ENCODE measurements around the gene EIF4E2. TPM values are rescaled to one million over a fixed set of nuclear protein-coding genes. Genes with fewer than 3 reads are reported as not detected.

Gene EIF4E2
- total RNA-seq, 3 donors from 2014 or later (not counting 1 experiment from before 2014, with no cell fraction given): 62.2 to 67.6 (median 63.5) TPM

DNA sequence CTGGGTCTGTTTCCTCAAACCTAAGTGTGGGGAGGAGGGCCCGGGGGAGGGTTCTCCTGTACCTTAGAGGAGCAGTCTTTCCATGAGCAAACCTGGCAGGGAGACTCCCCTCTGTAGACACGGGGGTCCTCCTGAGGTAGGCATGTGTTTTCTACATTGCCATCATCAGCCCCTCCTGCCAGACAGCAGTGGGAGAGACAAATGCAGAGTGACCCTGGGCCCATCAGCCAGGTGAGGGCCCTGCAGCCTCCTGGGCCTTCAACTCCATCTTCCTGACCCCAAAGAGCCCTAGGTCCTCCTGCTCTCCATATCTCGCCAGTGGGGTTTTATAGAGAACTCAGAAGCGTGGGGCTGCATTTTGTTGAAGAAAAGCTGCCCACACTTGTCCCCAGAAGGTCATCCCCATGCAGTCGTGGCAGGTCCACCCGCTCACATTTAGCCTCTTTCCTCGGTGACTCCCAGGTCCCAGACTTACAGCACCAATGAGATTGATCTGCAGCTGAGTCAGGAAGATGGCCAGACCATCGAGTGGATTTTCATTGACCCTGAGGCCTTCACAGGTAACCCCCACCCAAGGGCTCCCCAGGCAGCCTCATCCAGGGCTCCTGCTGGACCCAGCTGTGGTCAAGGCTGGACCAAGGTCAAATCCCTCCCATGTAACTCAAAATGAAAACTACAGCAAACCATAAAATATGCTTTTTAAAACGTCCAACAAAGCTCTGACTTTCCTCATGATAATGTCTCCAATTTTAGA is 8.4 kb upstream of the EIF4E2 start:
- no peak overlapping the region for H3K27ac ChIP-seq (ENCODE audit: low read length)
- TF ChIP-seq, protein P1, sequence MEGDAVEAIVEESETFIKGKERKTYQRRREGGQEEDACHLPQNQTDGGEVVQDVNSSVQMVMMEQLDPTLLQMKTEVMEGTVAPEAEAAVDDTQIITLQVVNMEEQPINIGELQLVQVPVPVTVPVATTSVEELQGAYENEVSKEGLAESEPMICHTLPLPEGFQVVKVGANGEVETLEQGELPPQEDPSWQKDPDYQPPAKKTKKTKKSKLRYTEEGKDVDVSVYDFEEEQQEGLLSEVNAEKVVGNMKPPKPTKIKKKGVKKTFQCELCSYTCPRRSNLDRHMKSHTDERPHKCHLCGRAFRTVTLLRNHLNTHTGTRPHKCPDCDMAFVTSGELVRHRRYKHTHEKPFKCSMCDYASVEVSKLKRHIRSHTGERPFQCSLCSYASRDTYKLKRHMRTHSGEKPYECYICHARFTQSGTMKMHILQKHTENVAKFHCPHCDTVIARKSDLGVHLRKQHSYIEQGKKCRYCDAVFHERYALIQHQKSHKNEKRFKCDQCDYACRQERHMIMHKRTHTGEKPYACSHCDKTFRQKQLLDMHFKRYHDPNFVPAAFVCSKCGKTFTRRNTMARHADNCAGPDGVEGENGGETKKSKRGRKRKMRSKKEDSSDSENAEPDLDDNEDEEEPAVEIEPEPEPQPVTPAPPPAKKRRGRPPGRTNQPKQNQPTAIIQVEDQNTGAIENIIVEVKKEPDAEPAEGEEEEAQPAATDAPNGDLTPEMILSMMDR (IDR thresholded peaks at IDR 0.05): no peak
- no peak overlapping the region for H3K4me3 ChIP-seq (ENCODE audit: low read length)
- Mint-ChIP-seq H3K36me3 (no peaks in the 10 kb centered on the region), H3K4me1 (peaks cover 6 to 17% of the 10 kb centered on the region in 2 donors), H3K9me3 (no peaks in the 10 kb centered on the region), H3K27ac (no peak overlapping the region), H3K27me3 (ENCODE audit: low read depth in 2 of 2) (peaks cover 0 to 13% of the 10 kb centered on the region in 2 donors), H3K4me3 (no peak overlapping the region)
- peaks cover 13% of the 10 kb centered on the region for H3K4me1 ChIP-seq (ENCODE audit: control insufficient read depth, insufficient read depth, low read length)
- no peaks in the 10 kb centered on the region for H3K9me3 ChIP-seq (ENCODE audit: control insufficient read depth, insufficient read depth, low read length)
- H3K27me3 ChIP-seq (ENCODE audit: control insufficient read depth, insufficient read depth, low read length): no peaks in the 10 kb centered on the region
- ATAC-seq: no peak
- no peaks in the 10 kb centered on the region for H3K36me3 ChIP-seq (ENCODE audit: control insufficient read depth, insufficient read depth, low read length)
- intact Hi-C loops (cut with micrococcal nuclease): no loop called here
- 74% methylated on average over 9 of the region's 9 CpGs for WGBS (ENCODE audit: insufficient coverage)
- DNase-seq: no peak

DNA sequence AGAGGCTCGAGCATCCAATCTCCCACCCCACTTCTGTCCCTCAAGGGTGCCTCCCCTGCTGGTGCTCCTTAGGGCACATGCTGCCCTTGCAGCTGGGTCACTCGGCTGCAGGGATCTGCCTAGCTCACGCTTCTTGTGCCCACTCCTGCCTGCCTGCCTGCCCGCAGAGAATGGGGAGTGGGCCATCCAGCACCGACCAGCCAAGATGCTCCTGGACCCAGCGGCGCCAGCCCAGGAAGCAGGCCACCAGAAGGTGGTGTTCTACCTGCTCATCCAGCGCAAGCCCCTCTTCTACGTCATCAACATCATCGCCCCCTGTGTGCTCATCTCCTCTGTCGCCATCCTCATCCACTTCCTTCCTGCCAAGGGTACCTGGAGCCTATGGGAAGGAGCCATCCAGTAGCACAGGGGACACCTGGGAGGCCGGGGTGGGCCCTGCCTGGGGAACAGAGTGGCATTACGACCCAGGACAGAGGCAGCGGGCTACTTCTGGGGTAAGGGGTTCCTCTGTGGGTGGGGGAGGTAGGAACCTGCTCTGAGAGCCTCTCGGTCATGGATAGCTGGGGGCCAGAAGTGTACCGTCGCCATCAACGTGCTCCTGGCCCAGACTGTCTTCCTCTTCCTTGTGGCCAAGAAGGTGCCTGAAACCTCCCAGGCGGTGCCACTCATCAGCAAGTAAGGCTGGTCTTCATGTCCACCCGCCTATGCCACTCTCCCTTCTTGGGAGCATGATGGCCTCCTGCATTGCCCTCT is 7.6 kb upstream of the EIF4E2 start:
- DNase-seq (no peak), ATAC-seq (no peak)
- TF ChIP-seq, protein P1 (IDR thresholded peaks at IDR 0.05): no peak
- Histone ChIP-seq H3K4me1 (ENCODE audit: control insufficient read depth, insufficient read depth, low read length) (peaks cover 13% of the 10 kb centered on the region), H3K27me3 (ENCODE audit: control insufficient read depth, insufficient read depth, low read length) (no peaks in the 10 kb centered on the region), H3K4me3 (ENCODE audit: low read length) (no peak overlapping the region), H3K9me3 (ENCODE audit: control insufficient read depth, insufficient read depth, low read length) (no peaks in the 10 kb centered on the region), H3K36me3 (ENCODE audit: control insufficient read depth, insufficient read depth, low read length) (peaks cover 3% of the 10 kb centered on the region), H3K27ac (ENCODE audit: low read length) (no peak overlapping the region)
- 92% methylated on average over 20 of the region's 20 CpGs for WGBS (ENCODE audit: insufficient coverage)
- Mint-ChIP-seq H3K4me1 (peaks cover 6 to 17% of the 10 kb centered on the region in 2 donors), H3K36me3 (no peaks in the 10 kb centered on the region), H3K4me3 (no peak overlapping the region), H3K9me3 (no peaks in the 10 kb centered on the region), H3K27ac (no peak overlapping the region), H3K27me3 (ENCODE audit: low read depth in 2 of 2) (peaks cover 0 to 13% of the 10 kb centered on the region in 2 donors)
- intact Hi-C loops (cut with micrococcal nuclease): no loop called here

DNA sequence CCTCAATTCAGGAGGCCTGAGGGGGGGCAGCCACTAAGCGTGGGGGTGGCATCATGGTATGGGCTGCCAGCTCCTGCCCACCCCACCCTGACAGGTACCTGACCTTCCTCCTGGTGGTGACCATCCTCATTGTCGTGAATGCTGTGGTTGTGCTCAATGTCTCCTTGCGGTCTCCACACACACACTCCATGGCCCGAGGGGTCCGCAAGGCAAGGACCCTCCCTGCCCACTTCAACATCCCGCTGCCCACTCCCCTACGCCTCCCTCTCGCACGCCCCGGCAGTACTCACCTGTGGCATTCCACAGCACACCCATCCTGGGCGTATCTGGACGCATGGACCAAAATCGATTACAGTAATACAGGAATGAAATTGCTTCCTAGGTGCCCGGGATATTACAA is 7.0 kb upstream of the EIF4E2 start:
- intact Hi-C loops (cut with micrococcal nuclease): no loop called here
- H3K4me3 Mint-ChIP-seq: no peak overlapping the region
- DNase-seq: no peak
- Histone ChIP-seq H3K9me3 (ENCODE audit: control insufficient read depth, insufficient read depth, low read length) (no peaks in the 10 kb centered on the region), H3K36me3 (ENCODE audit: control insufficient read depth, insufficient read depth, low read length) (peaks cover 3% of the 10 kb centered on the region), H3K27me3 (ENCODE audit: control insufficient read depth, insufficient read depth, low read length) (no peaks in the 10 kb centered on the region), H3K4me3 (ENCODE audit: low read length) (no peak overlapping the region), H3K4me1 (ENCODE audit: control insufficient read depth, insufficient read depth, low read length) (peaks cover 13% of the 10 kb centered on the region), H3K27ac (ENCODE audit: low read length) (no peak overlapping the region)
- TF ChIP-seq, protein P1 (IDR thresholded peaks at IDR 0.05): no peak
- WGBS (ENCODE audit: insufficient coverage): 93% methylated on average over 13 of the region's 14 CpGs
- peaks cover 0 to 8% of the 10 kb centered on the region in 2 donors for H3K27me3 Mint-ChIP-seq (ENCODE audit: low read depth in 2 of 2)
- ATAC-seq: no peak
- peaks cover 0 to under 1% of the 10 kb centered on the region in 2 donors for H3K9me3 Mint-ChIP-seq
- H3K36me3 Mint-ChIP-seq: no peaks in the 10 kb centered on the region
- H3K27ac Mint-ChIP-seq: no peak overlapping the region
- H3K4me1 Mint-ChIP-seq: peaks cover 11 to 20% of the 10 kb centered on the region in 2 donors
